Measurements from ENCODE around the gene CFAP141. TPM values are rescaled to one million over a fixed set of nuclear protein-coding genes. Genes with fewer than 3 reads are reported as not detected.
A peak's percentile ranks its signal among the peaks of the same experiment; 100 is the strongest.

The CFAP141 gene
- polyA plus RNA-seq, 3 donors = not detected

DNA sequence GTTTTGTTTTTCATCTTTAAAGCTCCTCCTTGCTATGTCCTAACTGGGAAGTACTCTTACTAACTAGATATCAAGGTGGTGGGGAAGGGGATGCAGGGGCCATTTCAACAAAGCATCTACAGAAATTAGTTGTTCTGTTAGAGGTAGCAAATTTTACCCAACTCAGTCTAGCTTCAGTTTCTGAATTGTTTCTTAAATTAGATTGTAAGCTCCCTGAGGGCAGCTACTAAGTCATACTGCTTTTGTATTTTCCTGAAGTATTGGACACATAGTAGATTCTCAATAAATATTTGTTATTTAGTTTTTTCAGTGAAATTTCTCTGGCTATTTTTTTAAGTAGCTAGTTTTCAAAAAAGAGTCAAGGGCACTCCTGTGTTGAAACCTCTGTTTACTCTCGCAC is 16.4 kb upstream of the CFAP141 start:
- intact Hi-C loops (cut with micrococcal nuclease) = loop anchor here in 1 of 2 donors (5.0 kb wide), 3 partner anchors 40 to 335 kb away; partner anchors contain the start of genes HAX1 and UBE2Q1
- H3K9ac ChIP-seq (ENCODE audit: insufficient read depth, low read length, poor library complexity, severe bottlenecking) = no peak overlapping the region

DNA sequence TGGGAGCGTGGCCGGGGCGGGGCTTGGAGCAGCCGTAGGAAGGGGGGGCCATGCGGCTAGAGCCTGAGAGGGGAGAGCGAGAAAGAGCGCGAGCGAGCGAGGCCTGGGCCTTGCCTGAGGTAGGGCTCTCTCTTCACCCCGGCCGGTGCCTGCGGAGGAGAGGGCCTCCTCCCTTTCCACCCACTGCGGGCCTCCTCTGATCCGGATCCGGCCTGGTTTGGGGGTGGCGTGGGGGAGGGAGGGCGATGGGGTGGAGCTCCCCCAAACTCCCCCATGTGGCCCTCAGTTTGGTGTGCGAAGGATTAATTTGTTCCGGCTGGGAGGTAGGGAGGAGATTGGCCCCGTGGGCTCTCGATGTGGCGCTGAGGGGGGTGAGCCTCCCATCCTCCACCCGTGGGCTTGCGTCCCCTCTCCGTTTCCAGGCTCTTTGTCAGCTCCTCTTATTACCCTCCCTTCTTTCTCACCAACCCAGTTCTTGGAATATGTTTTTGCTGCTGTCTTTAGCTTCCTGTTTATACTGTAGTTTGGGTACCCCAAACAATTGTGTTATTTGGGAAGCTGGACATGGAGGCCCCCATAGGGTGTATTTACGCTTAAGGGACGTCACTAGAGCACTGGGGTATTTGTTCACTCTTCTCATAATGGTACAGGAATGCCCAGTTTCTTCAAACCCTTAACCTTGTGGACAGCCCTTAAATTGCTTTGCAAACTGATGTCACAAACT is 15.3 kb upstream of the CFAP141 start:
- intact Hi-C loops (cut with micrococcal nuclease) = loop anchor here in 1 of 2 donors (5.0 kb wide), 3 partner anchors 39 to 336 kb away; partner anchors contain the start of genes HAX1 and UBE2Q1
- H4K20me1 ChIP-seq (ENCODE audit: insufficient read depth, low read length) = peaks cover 38% of the 10 kb centered on the region
- no peaks in the 10 kb centered on the region for H3K9me3 ChIP-seq (replicated peaks in 1 of 2; ENCODE audit: control insufficient read depth in 1 of 2, insufficient read depth in 1 of 2, low read length in 2 of 2)
- H3K27ac Mint-ChIP-seq = peak overlapping the region; percentile 92 to 100 (median 97)
- H3K4me1 Mint-ChIP-seq = peaks cover 50% of the 10 kb centered on the region
- H3K4me1 ChIP-seq (ENCODE audit: control insufficient read depth in 1 of 2, insufficient read depth in 2 of 2, low read length in 2 of 2) = peaks cover 31 to 36% of the 10 kb centered on the region in 2 donors
- no peaks in the 10 kb centered on the region for H3K9me3 Mint-ChIP-seq
- peaks cover 32 to 45% of the 10 kb centered on the region in 2 donors for H3K36me3 Mint-ChIP-seq
- H3K4me3 ChIP-seq (replicated peaks in 1 of 3; ENCODE audit: low read depth in 2 of 3, low read length in 3 of 3) = peak overlapping the region; percentile 92 to 97 (median 96)
- peak overlapping the region; percentile 89 for H3K4me2 ChIP-seq (replicated peaks; ENCODE audit: extremely low read depth, low read length, poor library complexity, severe bottlenecking)
- no peaks in the 10 kb centered on the region for H3K27me3 ChIP-seq (ENCODE audit: control insufficient read depth in 2 of 2, insufficient read depth in 2 of 2, low read length in 2 of 2)
- peak overlapping the region; percentile 82 to 96 for H3K4me3 Mint-ChIP-seq
- peaks cover 96% of the 10 kb centered on the region for H3K79me2 ChIP-seq (ENCODE audit: insufficient read depth, low read length)
- H3K27ac ChIP-seq (ENCODE audit: low read depth in 1 of 2, low read length in 2 of 2) = peak overlapping the region; percentile 87 to 100
- H3K27me3 Mint-ChIP-seq (ENCODE audit: low read depth in 3 of 3) = peaks cover 0 to 5% (median 1%) of the 10 kb centered on the region in 3 donors
- peak overlapping the region; percentile 99 for H3K9ac ChIP-seq (ENCODE audit: insufficient read depth, low read length, poor library complexity, severe bottlenecking)
- WGBS (ENCODE audit: insufficient coverage) = 3% methylated on average over 4 of the region's 28 CpGs
- TF ChIP-seq, protein P1, sequence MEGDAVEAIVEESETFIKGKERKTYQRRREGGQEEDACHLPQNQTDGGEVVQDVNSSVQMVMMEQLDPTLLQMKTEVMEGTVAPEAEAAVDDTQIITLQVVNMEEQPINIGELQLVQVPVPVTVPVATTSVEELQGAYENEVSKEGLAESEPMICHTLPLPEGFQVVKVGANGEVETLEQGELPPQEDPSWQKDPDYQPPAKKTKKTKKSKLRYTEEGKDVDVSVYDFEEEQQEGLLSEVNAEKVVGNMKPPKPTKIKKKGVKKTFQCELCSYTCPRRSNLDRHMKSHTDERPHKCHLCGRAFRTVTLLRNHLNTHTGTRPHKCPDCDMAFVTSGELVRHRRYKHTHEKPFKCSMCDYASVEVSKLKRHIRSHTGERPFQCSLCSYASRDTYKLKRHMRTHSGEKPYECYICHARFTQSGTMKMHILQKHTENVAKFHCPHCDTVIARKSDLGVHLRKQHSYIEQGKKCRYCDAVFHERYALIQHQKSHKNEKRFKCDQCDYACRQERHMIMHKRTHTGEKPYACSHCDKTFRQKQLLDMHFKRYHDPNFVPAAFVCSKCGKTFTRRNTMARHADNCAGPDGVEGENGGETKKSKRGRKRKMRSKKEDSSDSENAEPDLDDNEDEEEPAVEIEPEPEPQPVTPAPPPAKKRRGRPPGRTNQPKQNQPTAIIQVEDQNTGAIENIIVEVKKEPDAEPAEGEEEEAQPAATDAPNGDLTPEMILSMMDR (IDR thresholded peaks at IDR 0.05) = no peak
- H3K36me3 ChIP-seq (replicated peaks in 1 of 2; ENCODE audit: control insufficient read depth in 1 of 2, insufficient read depth in 2 of 2, low read length in 2 of 2) = peaks cover 16 to 48% of the 10 kb centered on the region in 2 donors
- DNase-seq = peak; percentile 24 to 54 (median 49)
- H2AFZ ChIP-seq (ENCODE audit: insufficient read depth, low read depth, low read length, poor library complexity, severe bottlenecking) = peak overlapping the region; percentile 63

More for the DNA sequence above, 16.4 kb upstream of the CFAP141 start:
- TF ChIP-seq, protein P1 (IDR thresholded peaks at IDR 0.05) = no peak
- H3K9me3 ChIP-seq (replicated peaks in 1 of 2; ENCODE audit: control insufficient read depth in 1 of 2, insufficient read depth in 1 of 2, low read length in 2 of 2) = no peaks in the 10 kb centered on the region
- peaks cover 31 to 43% of the 10 kb centered on the region in 2 donors for H3K4me1 ChIP-seq (ENCODE audit: control insufficient read depth in 1 of 2, insufficient read depth in 2 of 2, low read length in 2 of 2)
- DNase-seq = no peak
- H2AFZ ChIP-seq (ENCODE audit: insufficient read depth, low read depth, low read length, poor library complexity, severe bottlenecking) = no peak overlapping the region
- no CpG with 5 or more reads among the region's 1 CpG for WGBS (ENCODE audit: insufficient coverage)
- H3K27ac ChIP-seq (ENCODE audit: low read depth in 1 of 2, low read length in 2 of 2) = peak overlapping the region in 1 of 2 donors; percentile 87
- Mint-ChIP-seq H3K27me3 (ENCODE audit: low read depth in 3 of 3) (peaks cover 0 to 5% (median 0%) of the 10 kb centered on the region in 3 donors), H3K4me1 (peaks cover 58% of the 10 kb centered on the region), H3K4me3 (peak overlapping the region; percentile 82 to 96), H3K27ac (peak overlapping the region in 6 of 7 donors; percentile 92 to 100 (median 98)), H3K36me3 (peaks cover 34 to 46% of the 10 kb centered on the region in 2 donors), H3K9me3 (no peaks in the 10 kb centered on the region)
- peak overlapping the region; percentile 89 for H3K4me2 ChIP-seq (replicated peaks; ENCODE audit: extremely low read depth, low read length, poor library complexity, severe bottlenecking)
- no peaks in the 10 kb centered on the region for H3K27me3 ChIP-seq (ENCODE audit: control insufficient read depth in 2 of 2, insufficient read depth in 2 of 2, low read length in 2 of 2)
- H3K4me3 ChIP-seq (replicated peaks in 1 of 3; ENCODE audit: low read depth in 2 of 3, low read length in 3 of 3) = peak overlapping the region in 1 of 3 experiments; percentile 92
- H3K36me3 ChIP-seq (replicated peaks in 1 of 2; ENCODE audit: control insufficient read depth in 1 of 2, insufficient read depth in 2 of 2, low read length in 2 of 2) = peaks cover 21 to 48% of the 10 kb centered on the region in 2 donors
- H4K20me1 ChIP-seq (ENCODE audit: insufficient read depth, low read length) = peaks cover 44% of the 10 kb centered on the region
- H3K79me2 ChIP-seq (ENCODE audit: insufficient read depth, low read length) = peaks cover 96% of the 10 kb centered on the region

Data from CD14-positive monocyte (primary cell).